ENCODE measurements around the gene ZNF329. TPM values are rescaled to one million over a fixed set of nuclear protein-coding genes. Genes with fewer than 3 reads are reported as not detected.

The ZNF329 gene
- total and polyA plus RNA-seq, 9 of the 15 experiments (the other 6 are each of a cell fraction or from before 2014, with no cell fraction given), result 0.21 to 3.6 (median 2.2) TPM

DNA sequence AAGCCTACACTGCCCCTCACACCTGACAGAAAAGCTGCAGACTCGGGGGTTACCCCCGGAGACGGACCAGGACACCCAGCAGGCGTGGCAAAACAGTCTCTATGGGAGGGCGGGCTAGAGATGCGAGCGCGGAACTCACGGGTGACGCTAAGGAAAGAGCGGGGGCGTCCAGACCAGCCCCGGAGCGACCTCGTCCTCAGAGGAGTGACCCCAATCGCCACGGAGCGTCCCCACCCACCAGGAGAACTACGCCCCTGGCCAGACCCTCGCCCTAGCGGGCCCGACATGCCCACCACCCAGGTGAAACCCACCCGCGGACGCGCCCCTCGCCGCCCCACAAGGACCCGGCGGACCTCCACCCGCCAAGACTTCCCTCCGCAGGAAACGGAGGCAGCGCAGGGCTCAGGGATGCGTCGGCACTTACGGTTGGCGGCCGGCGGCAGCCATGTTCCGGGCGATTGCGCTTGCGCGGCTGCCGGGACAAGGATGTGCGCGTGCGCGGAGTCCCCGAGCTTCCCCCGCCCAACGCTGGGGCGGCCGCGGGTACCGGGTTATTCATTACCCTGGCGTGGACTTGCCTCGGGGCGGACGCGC is at the start of gene ZNF329 (continued):
- TF ChIP-seq, protein P1, sequence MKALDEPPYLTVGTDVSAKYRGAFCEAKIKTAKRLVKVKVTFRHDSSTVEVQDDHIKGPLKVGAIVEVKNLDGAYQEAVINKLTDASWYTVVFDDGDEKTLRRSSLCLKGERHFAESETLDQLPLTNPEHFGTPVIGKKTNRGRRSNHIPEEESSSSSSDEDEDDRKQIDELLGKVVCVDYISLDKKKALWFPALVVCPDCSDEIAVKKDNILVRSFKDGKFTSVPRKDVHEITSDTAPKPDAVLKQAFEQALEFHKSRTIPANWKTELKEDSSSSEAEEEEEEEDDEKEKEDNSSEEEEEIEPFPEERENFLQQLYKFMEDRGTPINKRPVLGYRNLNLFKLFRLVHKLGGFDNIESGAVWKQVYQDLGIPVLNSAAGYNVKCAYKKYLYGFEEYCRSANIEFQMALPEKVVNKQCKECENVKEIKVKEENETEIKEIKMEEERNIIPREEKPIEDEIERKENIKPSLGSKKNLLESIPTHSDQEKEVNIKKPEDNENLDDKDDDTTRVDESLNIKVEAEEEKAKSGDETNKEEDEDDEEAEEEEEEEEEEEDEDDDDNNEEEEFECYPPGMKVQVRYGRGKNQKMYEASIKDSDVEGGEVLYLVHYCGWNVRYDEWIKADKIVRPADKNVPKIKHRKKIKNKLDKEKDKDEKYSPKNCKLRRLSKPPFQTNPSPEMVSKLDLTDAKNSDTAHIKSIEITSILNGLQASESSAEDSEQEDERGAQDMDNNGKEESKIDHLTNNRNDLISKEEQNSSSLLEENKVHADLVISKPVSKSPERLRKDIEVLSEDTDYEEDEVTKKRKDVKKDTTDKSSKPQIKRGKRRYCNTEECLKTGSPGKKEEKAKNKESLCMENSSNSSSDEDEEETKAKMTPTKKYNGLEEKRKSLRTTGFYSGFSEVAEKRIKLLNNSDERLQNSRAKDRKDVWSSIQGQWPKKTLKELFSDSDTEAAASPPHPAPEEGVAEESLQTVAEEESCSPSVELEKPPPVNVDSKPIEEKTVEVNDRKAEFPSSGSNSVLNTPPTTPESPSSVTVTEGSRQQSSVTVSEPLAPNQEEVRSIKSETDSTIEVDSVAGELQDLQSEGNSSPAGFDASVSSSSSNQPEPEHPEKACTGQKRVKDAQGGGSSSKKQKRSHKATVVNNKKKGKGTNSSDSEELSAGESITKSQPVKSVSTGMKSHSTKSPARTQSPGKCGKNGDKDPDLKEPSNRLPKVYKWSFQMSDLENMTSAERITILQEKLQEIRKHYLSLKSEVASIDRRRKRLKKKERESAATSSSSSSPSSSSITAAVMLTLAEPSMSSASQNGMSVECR (CRISPR knock-in tag; IDR thresholded peaks at IDR 0.05), result no peak
- TF ChIP-seq KAT8 (IDR thresholded peaks at IDR 0.05; ENCODE audit: low read depth) (no peak), ZBTB17 (CRISPR knock-in tag; IDR thresholded peaks at IDR 0.05) (no peak), SIN3B (IDR thresholded peaks at IDR 0.05; ENCODE audit: low read depth) (peak; percentile 45; the same call in 1 of the 2 replicates), MXI1 (IDR thresholded peaks at IDR 0.05; ENCODE audit: low read depth, low read length) (no peak), TCF7L2 (IDR thresholded peaks at IDR 0.05; ENCODE audit: low read depth, low read length) (no peak), ARHGAP35 (IDR thresholded peaks at IDR 0.05; ENCODE audit: partially characterized antibody) (no peak), MYC (IDR thresholded peaks at IDR 0.05; ENCODE audit: low read depth, low read length) (no peak), MYC (CRISPR knock-in tag; IDR thresholded peaks at IDR 0.05; ENCODE audit: borderline replicate concordance, low read depth) (no peak), ZNF253 (CRISPR knock-in tag; conservative IDR thresholded peaks at IDR 0.05) (no peak), TAF9B (IDR thresholded peaks at IDR 0.05; ENCODE audit: partially characterized antibody) (peak; percentile 48), ILF3 (IDR thresholded peaks at IDR 0.05; ENCODE audit: borderline replicate concordance) (no peak), HNRNPK (IDR thresholded peaks at IDR 0.05; ENCODE audit: low read depth, low read length, poor library complexity, severe bottlenecking) (no peak), CREB1 (IDR thresholded peaks at IDR 0.05) (no peak), CREB1 (CRISPR knock-in tag; IDR thresholded peaks at IDR 0.05) (0 out of 2 replicates have a peak, but pooled peaks have one; percentile 26), ZNF316 (IDR thresholded peaks at IDR 0.05) (no peak), CBX3 (IDR thresholded peaks at IDR 0.05; ENCODE audit: borderline replicate concordance in 1 of 2, low read length in 2 of 2) (no peak), CREM (IDR thresholded peaks at IDR 0.05; ENCODE audit: low read depth) (0 out of 2 replicates have a peak, but pooled peaks have one; percentile 2), ZNF551 (CRISPR knock-in tag; IDR thresholded peaks at IDR 0.05) (no peak), ATF1 (CRISPR knock-in tag; IDR thresholded peaks at IDR 0.05) (no peak), ATF1 (tag; IDR thresholded peaks at IDR 0.05) (no peak), ZNF77 (CRISPR knock-in tag; IDR thresholded peaks at IDR 0.05) (no peak), NR3C1 (CRISPR knock-in tag; IDR thresholded peaks at IDR 0.05) (no peak)
- TF ChIP-seq, protein P2, sequence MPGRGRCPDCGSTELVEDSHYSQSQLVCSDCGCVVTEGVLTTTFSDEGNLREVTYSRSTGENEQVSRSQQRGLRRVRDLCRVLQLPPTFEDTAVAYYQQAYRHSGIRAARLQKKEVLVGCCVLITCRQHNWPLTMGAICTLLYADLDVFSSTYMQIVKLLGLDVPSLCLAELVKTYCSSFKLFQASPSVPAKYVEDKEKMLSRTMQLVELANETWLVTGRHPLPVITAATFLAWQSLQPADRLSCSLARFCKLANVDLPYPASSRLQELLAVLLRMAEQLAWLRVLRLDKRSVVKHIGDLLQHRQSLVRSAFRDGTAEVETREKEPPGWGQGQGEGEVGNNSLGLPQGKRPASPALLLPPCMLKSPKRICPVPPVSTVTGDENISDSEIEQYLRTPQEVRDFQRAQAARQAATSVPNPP (IDR thresholded peaks at IDR 0.05; ENCODE audit: borderline replicate concordance, insufficient read depth, insufficient read length), result no peak
- TF ChIP-seq, protein P3, sequence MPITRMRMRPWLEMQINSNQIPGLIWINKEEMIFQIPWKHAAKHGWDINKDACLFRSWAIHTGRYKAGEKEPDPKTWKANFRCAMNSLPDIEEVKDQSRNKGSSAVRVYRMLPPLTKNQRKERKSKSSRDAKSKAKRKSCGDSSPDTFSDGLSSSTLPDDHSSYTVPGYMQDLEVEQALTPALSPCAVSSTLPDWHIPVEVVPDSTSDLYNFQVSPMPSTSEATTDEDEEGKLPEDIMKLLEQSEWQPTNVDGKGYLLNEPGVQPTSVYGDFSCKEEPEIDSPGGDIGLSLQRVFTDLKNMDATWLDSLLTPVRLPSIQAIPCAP (CRISPR knock-in tag; IDR thresholded peaks at IDR 0.05; ENCODE audit: borderline replicate concordance), result no peak

Data from K562 (cell line).